KMS-11 (cell line): ENCODE measurements around the gene EPHA6.

Experiments
- H2AFZ ChIP-seq: fragments of 200-600 bp; sonication (generic); 2 replicates; pipeline ENCODE4 v1.6.1; 2016; ENCODE audit warnings: antibody characterized with exemption, mixed run types, low read depth
- H3K27ac ChIP-seq: fragments of 200-600 bp; sonication (generic); 2 replicates; pipeline ENCODE4 v1.6.1; 2016; ENCODE audit warnings: mild to moderate bottlenecking, mixed run types
- H3K27me3 ChIP-seq: fragments of 200-600 bp; sonication (generic); 2 replicates; pipeline ENCODE4 v1.6.1; 2017; ENCODE audit warnings: mild to moderate bottlenecking, low read depth, mixed run types, moderate library complexity; ENCODE audit not compliant: insufficient read depth
- H3K36me3 ChIP-seq: fragments of 200-600 bp; sonication (generic); 2 replicates; pipeline ENCODE4 v1.6.1; 2017; ENCODE audit warnings: mild to moderate bottlenecking, mixed run types; ENCODE audit not compliant: insufficient read depth
- H3K4me1 ChIP-seq: fragments of 200-600 bp; sonication (generic); 2 replicates; pipeline ENCODE4 v1.6.1; 2016; ENCODE audit warnings: mild to moderate bottlenecking, low read depth, mixed run types; ENCODE audit not compliant: poor library complexity, severe bottlenecking
- H3K4me2 ChIP-seq: fragments of 200-600 bp; sonication (generic); 2 replicates; pipeline ENCODE4 v1.7.0; 2016; ENCODE audit warnings: mild to moderate bottlenecking, mixed run types
- H3K4me3 ChIP-seq: fragments of 200-600 bp; sonication (generic); IDR thresholded peaks from 2 replicates; pipeline ENCODE4 v1.6.1; 2017; ENCODE audit warnings: low read depth, low read length, mixed read lengths; ENCODE audit not compliant: insufficient read depth
- H3K79me2 ChIP-seq: fragments of 200-600 bp; sonication (generic); 2 replicates; pipeline ENCODE4 v1.6.1; 2016; ENCODE audit warnings: low read depth, mixed run types; ENCODE audit not compliant: insufficient read depth
- H3K9ac ChIP-seq: fragments of 200-600 bp; sonication (generic); 2 replicates; pipeline ENCODE4 v1.6.1; 2016; ENCODE audit warnings: mild to moderate bottlenecking, mixed run types
- H4K20me1 ChIP-seq: fragments of 200-600 bp; sonication (generic); 2 replicates; pipeline ENCODE4 v1.6.1; 2016; ENCODE audit warnings: mild to moderate bottlenecking, mixed run types; ENCODE audit not compliant: insufficient read depth
- CTCF ChIP-seq: fragments of 200-600 bp; sonication (generic); conservative IDR thresholded peaks from 2 replicates; pipeline ENCODE4 v1.6.1; 2017; ENCODE audit warnings: low read depth, mild to moderate bottlenecking, antibody characterized with exemption, low read length, moderate library complexity, mixed read lengths

The EPHA6 gene

GRCh38 chr3:97795951-97796350, 981.6 kb downstream of the EPHA6 start:
- Histone ChIP-seq H3K27me3 (no peaks in the 10 kb centered on the region), H3K9ac (no peak overlapping the region), H3K79me2 (no peaks in the 10 kb centered on the region), H3K27ac (no peak overlapping the region), H3K4me1 (peaks cover 3% of the 10 kb centered on the region), H3K36me3 (no peaks in the 10 kb centered on the region), H3K4me3 (no peak overlapping the region), H3K4me2 (no peak overlapping the region), H2AFZ (no peak overlapping the region), H4K20me1 (no peaks in the 10 kb centered on the region)
- TF ChIP-seq CTCF, result no peak
